Pericardium fibroblast (primary cell): Measurements from ENCODE around the gene KCTD3. TPM values are rescaled to one million over a fixed set of nuclear protein-coding genes. Genes with fewer than 3 reads are reported as not detected.

ENCODE experiments used
- total RNA-seq: library from RNA; depleted of rRNA; stranded (reverse); fragments of >200 nt; gene quantifications from 2 replicates; pipeline ENCODE4 v1.2.3, GENCODE V29; 2015

Gene KCTD3
- 25.4 and 40.3 TPM in 2 replicates for total RNA-seq

GRCh38 chr1:215566556-215567490 lies at the start of gene KCTD3:
Gene KCTD3, plus strand, starts transcription at chr1:215567304. Its CDS starts 382 bp downstream, at chr1:215567686.

